Measurements from ENCODE around the gene LACRT. TPM values are rescaled to one million over a fixed set of nuclear protein-coding genes. Genes with fewer than 3 reads are reported as not detected.

LACRT gene
- total and polyA plus RNA-seq, 9 of the 15 experiments (the other 6 are each of a cell fraction or from before 2014, with no cell fraction given), result not detected

GRCh38 chr12:54625598-54625997 is 9.1 kb downstream of the LACRT start:
- DNase-seq (ENCODE audit: extremely low read depth in 1 of 4, low spot score in 3 of 4) (no peak), FAIRE-seq (no peak), ATAC-seq (no peak)
- Histone ChIP-seq H3K4me3 (no peak overlapping the region), H4K20me1 (replicated peaks; ENCODE audit: control insufficient read depth, insufficient read depth, low read length) (no peaks in the 10 kb centered on the region), H3K4me1 (replicated peaks in 1 of 2; ENCODE audit: control insufficient read depth in 2 of 2, insufficient read depth in 2 of 2, low read length in 2 of 2) (no peaks in the 10 kb centered on the region), H3K36me3 (ENCODE audit: control insufficient read depth, insufficient read depth, low read length) (no peaks in the 10 kb centered on the region), H3K4me2 (ENCODE audit: insufficient read depth, low read length) (no peak overlapping the region), H3K9me3 (replicated peaks; ENCODE audit: control insufficient read depth, insufficient read depth, low read depth, low read length) (no peaks in the 10 kb centered on the region), H3K27me3 (ENCODE audit: control insufficient read depth in 2 of 2, insufficient read depth in 2 of 2, low read length in 2 of 2) (no peaks in the 10 kb centered on the region), H3K9ac (ENCODE audit: insufficient read depth in 1 of 2, low read depth in 2 of 2, low read length in 2 of 2) (no peak overlapping the region), H3K79me2 (ENCODE audit: control insufficient read depth, insufficient read depth, low read length) (no peaks in the 10 kb centered on the region), H2AFZ (ENCODE audit: low read depth, low read length) (no peak overlapping the region), H3K9me1 (ENCODE audit: control insufficient read depth, insufficient read depth, low read length) (no peaks in the 10 kb centered on the region), H3K27ac (ENCODE audit: extremely low read depth, low read depth, low read length) (no peak overlapping the region)
- no TSS peak for BruUV-seq (replicated peaks)
- intact Hi-C loops (cut with micrococcal nuclease) (no loop called here), in situ Hi-C loops (cut with MboI) (no loop called here)
- CTCF ChIA-PET (ENCODE audit: low intra/inter-chr PET ratio), result no interaction called here
- POLR2A ChIA-PET, result no interaction called here
- TF ChIP-seq TEAD4 (IDR thresholded peaks at IDR 0.05; ENCODE audit: low read length), result no peak
- no peak for TF ChIP-seq TEAD4 (CRISPR knock-in tag; IDR thresholded peaks at IDR 0.05; ENCODE audit: borderline replicate concordance)
- no peak for TF ChIP-seq YY1 (IDR thresholded peaks at IDR 0.05; ENCODE audit: borderline replicate concordance in 1 of 3, control insufficient read depth in 1 of 3, extremely low read depth in 1 of 3, insufficient read depth in 3 of 3, insufficient read length in 1 of 3, insufficient replicate concordance in 2 of 3, low read depth in 1 of 3, low read length in 2 of 3)
- TF ChIP-seq ETS1 (conservative IDR thresholded peaks at IDR 0.05; ENCODE audit: control insufficient read depth, low read depth, low read length), result no peak
- TF ChIP-seq MEF2A (IDR thresholded peaks at IDR 0.05; ENCODE audit: control insufficient read depth, low read depth, low read length), result no peak
- no peak for TF ChIP-seq ZNF354B (CRISPR knock-in tag; IDR thresholded peaks at IDR 0.05)
- TF ChIP-seq POLR3A (IDR thresholded peaks at IDR 0.05; ENCODE audit: borderline replicate concordance, extremely low read depth, insufficient read depth, insufficient read length), result no peak
- no peak for TF ChIP-seq ATF2 (CRISPR knock-in tag; IDR thresholded peaks at IDR 0.05)
- TF ChIP-seq NCOR1 (IDR thresholded peaks at IDR 0.05), result no peak
- TF ChIP-seq ELK1 (CRISPR knock-in tag; IDR thresholded peaks at IDR 0.05), result no peak
- TF ChIP-seq ZNF785 (CRISPR knock-in tag; IDR thresholded peaks at IDR 0.05), result no peak
- TF ChIP-seq STAG1 (CRISPR knock-in tag; IDR thresholded peaks at IDR 0.05; ENCODE audit: borderline replicate concordance), result no peak

Measured in K562 (cell line).